Glutamatergic neuron (in vitro differentiated cells): ENCODE data around the gene TTC9C. TPM values are rescaled to one million over a fixed set of nuclear protein-coding genes. Genes with fewer than 3 reads are reported as not detected.
A peak's percentile ranks its signal among the peaks of the same experiment; 100 is the strongest.

Experiments
- DNase-seq: peaks from one replicate; pipeline ENCODE4 v3.0.0; 2022
- H3K27ac Mint-ChIP-seq: one replicate; pipeline ENCODE4 v1.8.0; 2020; ENCODE audit warnings: mild to moderate bottlenecking, mixed read lengths, inconsistent platforms; ENCODE audit not compliant: unreplicated experiment
- H3K27me3 Mint-ChIP-seq: one replicate; pipeline ENCODE4 v1.8.0; 2020; ENCODE audit warnings: mild to moderate bottlenecking, moderate library complexity, mixed read lengths, inconsistent platforms; ENCODE audit not compliant: unreplicated experiment
- H3K36me3 Mint-ChIP-seq: one replicate; pipeline ENCODE4 v1.8.0; 2020; ENCODE audit warnings: mild to moderate bottlenecking, mixed read lengths, inconsistent platforms; ENCODE audit not compliant: unreplicated experiment
- H3K4me1 Mint-ChIP-seq: one replicate; pipeline ENCODE4 v1.8.0; 2020; ENCODE audit warnings: mild to moderate bottlenecking, low read depth, mixed read lengths, inconsistent platforms; ENCODE audit not compliant: unreplicated experiment
- H3K4me3 Mint-ChIP-seq: one replicate; pipeline ENCODE4 v1.8.0; 2020; ENCODE audit warnings: mild to moderate bottlenecking, mixed read lengths, inconsistent platforms; ENCODE audit not compliant: unreplicated experiment
- H3K9me3 Mint-ChIP-seq: one replicate; pipeline ENCODE4 v1.8.0; 2020; ENCODE audit warnings: mild to moderate bottlenecking, moderate library complexity, mixed read lengths, inconsistent platforms; ENCODE audit not compliant: unreplicated experiment
- total RNA-seq: library from RNA; stranded (reverse); fragmentation: NEBNext Ultra II Directional; extraction: Animal tissue kit (Norgen Biotek cat#: 25700); gene quantifications from one replicate; pipeline ENCODE4 v1.2.1, GENCODE V29; 2021; ENCODE audit not compliant: unreplicated experiment
- TF ChIP-seq, protein P1 (sequence below): fragments of 200-600 bp; sonication (generic); IDR thresholded peaks from one replicate; pipeline ENCODE4 v1.5.0; 2021; ENCODE audit not compliant: partially characterized antibody, unreplicated experiment

Gene TTC9C
- total RNA-seq, 1 donor from 2014 or later: 34.1 TPM

DNA sequence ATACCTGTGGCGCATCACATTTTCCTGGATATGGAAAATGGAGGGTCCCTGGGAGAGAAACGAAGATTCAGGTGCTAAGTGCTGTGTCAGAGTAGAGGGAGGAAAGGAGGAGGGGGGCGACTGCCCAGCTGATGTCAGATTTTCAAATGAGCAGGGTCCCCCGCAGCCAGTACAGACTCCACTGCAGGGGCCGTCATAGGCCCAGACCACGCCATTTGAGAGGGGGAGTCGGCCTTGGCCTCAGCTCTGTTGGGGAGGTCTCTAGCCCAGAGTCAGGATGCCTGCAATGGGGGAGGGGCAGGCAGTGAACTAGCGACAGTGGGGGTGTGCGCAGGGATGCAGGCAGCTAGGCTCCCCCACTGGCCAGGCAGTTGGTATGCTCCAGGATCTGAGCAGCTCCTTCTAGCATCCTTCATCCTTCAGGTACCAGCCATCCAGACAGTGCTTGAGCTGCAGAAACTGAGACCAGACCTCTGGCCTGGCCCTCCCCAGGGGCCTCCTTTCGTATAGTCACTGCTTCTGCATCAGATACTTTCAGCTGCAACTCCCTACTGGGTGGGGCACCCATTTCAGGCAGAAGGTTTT, 20.9 kb upstream of the TTC9C start, which contains the start of the genes BSCL2 and GNG3:
Gene BSCL2 (minus strand): TSS at position 148 of the 585 bp plus-strand sequence. CDS start 229 bp downstream, outside the sequence.
Gene GNG3 (plus strand): TSS at position 400 of the 585 bp plus-strand sequence. CDS start 620 bp downstream, outside the sequence.
- H3K27me3 Mint-ChIP-seq: peaks cover 17% of the 10 kb centered on the region
- H3K27ac Mint-ChIP-seq: peak within 1 kb of the TSS; percentile 99
- peak; percentile 99 for DNase-seq
- no peaks in the 10 kb centered on the region for H3K36me3 Mint-ChIP-seq
- peaks cover 25% of the 10 kb centered on the region for H3K9me3 Mint-ChIP-seq
- H3K4me1 Mint-ChIP-seq: peaks cover 8% of the 10 kb centered on the region
- TF ChIP-seq, protein P1, sequence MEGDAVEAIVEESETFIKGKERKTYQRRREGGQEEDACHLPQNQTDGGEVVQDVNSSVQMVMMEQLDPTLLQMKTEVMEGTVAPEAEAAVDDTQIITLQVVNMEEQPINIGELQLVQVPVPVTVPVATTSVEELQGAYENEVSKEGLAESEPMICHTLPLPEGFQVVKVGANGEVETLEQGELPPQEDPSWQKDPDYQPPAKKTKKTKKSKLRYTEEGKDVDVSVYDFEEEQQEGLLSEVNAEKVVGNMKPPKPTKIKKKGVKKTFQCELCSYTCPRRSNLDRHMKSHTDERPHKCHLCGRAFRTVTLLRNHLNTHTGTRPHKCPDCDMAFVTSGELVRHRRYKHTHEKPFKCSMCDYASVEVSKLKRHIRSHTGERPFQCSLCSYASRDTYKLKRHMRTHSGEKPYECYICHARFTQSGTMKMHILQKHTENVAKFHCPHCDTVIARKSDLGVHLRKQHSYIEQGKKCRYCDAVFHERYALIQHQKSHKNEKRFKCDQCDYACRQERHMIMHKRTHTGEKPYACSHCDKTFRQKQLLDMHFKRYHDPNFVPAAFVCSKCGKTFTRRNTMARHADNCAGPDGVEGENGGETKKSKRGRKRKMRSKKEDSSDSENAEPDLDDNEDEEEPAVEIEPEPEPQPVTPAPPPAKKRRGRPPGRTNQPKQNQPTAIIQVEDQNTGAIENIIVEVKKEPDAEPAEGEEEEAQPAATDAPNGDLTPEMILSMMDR: no peak
- H3K4me3 Mint-ChIP-seq: peak within 1 kb of the TSS; percentile 98

DNA sequence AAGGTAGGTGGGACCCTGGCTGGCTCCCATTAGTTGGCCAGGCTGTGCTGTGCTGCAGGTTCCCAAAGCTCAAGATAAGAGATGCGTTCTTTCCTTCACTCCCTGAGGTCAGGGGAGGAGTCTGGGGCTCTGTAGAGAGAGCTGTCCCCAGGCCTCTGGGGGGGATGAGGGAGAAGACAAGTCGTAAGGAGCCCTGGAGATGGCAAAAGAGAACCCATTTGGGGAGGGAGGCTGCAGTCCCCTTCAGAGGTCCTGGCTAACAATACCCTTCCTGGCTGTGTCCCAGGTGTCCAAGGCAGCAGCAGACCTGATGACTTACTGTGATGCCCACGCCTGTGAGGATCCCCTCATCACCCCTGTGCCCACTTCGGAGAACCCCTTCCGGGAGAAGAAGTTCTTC, 19.9 kb upstream of the TTC9C start:
- H3K36me3 Mint-ChIP-seq: no peaks in the 10 kb centered on the region
- H3K4me1 Mint-ChIP-seq: peaks cover 8% of the 10 kb centered on the region
- no peak for DNase-seq

DNA sequence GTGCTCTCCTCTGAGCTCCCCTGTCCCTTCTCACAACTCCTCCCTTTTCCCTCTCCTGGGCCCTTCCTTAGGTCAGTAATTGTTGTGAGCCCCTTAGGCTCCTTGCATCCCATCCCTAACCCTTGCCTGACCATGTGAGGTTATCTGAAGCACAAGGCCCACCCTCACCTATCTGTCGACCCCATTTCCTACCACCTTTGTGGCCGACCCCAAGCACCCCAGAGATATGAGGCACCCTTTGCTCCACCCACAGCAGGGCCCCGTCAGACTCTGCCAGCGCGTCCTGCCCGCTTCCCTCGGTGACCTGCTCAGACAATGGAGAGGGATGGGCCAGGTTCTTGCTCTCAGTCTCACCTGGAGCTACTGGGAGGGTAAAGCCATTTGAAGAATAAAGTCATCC, 19.5 kb upstream of the TTC9C start:
- Mint-ChIP-seq H3K4me3 (peak overlapping the region; percentile 98), H3K9me3 (peaks cover 28% of the 10 kb centered on the region), H3K36me3 (no peaks in the 10 kb centered on the region), H3K4me1 (peaks cover 8% of the 10 kb centered on the region), H3K27ac (peak overlapping the region; percentile 99), H3K27me3 (peaks cover 17% of the 10 kb centered on the region)
- TF ChIP-seq, protein P1: no peak
- peak; percentile 29 for DNase-seq

More for the DNA sequence above, 19.9 kb upstream of the TTC9C start:
- TF ChIP-seq, protein P1: no peak
- Mint-ChIP-seq H3K27me3 (peaks cover 17% of the 10 kb centered on the region), H3K27ac (peak overlapping the region; percentile 99), H3K4me3 (peak overlapping the region; percentile 98), H3K9me3 (peaks cover 25% of the 10 kb centered on the region)

DNA sequence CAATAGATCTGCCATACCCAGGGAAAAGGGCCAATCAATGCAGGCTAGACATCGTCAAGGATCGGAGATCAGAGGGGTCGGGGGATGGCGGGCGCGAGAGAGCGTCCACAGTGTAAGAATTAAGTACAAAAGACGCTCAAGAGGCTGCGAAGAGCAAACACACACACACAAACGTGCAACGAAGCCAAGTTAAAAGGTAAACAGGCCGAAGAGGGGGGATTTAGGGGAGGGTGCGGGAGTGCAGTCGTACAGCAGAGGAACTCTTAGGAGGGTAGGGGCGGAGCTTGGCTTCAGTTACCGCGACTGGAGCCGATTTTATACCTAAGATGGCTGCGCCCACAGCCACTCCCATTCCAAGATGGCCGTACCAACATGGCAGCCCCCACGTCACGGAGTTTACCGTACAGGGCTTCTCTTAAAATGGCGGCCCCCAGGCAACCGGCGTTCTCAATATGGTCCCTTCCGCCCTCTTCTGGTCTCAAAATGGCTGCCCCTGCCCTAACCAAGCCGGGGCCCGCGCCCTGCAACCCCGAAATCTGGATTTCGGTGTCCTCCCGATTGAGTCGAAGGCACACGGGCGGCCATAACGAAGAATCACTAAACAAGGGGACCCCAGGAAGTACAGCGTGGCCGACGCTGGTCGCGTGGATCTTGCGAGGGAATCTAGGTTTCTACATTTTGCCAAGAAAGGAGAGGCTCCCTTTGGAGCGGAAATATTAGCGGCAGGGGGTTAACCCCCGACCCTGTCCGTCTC, 18.9 kb upstream of the TTC9C start:
- no peaks in the 10 kb centered on the region for H3K36me3 Mint-ChIP-seq
- peak overlapping the region; percentile 99 for H3K27ac Mint-ChIP-seq
- peak overlapping the region; percentile 98 for H3K4me3 Mint-ChIP-seq
- H3K27me3 Mint-ChIP-seq: peaks cover 17% of the 10 kb centered on the region
- TF ChIP-seq, protein P1: no peak
- peak; percentile 91 for DNase-seq
- peaks cover 8% of the 10 kb centered on the region for H3K4me1 Mint-ChIP-seq
- peaks cover 28% of the 10 kb centered on the region for H3K9me3 Mint-ChIP-seq

DNA sequence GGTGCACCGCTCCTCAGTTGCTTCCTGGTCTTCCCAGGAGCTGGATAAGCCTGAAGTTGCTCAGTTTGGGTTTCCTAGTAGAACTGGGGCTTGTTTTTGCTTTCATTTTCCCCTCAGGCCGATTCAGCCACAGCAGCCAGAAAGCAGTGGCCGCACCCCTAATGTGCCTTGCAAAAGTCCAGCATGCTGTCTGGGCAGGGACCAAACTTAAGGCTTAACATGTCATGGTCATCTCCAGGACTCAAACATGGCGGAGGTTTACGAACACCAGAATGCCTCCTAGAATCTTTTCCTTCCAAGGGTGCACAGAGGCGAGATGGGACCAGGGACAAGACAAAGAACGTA, 18.3 kb upstream of the TTC9C start:
- DNase-seq: no peak
- Mint-ChIP-seq H3K27me3 (peaks cover 17% of the 10 kb centered on the region), H3K4me3 (peak overlapping the region; percentile 98), H3K9me3 (peaks cover 28% of the 10 kb centered on the region), H3K4me1 (peaks cover 8% of the 10 kb centered on the region), H3K27ac (peak overlapping the region; percentile 99), H3K36me3 (no peaks in the 10 kb centered on the region)
- TF ChIP-seq, protein P1: no peak
